HG03457 (cell line): ENCODE results near the gene CSTF1.

Experiments
- ATAC-seq: cut with Tn5 transposase; IDR thresholded peaks from one replicate; pipeline ENCODE4 v1.9.1; 2021; ENCODE audit warnings: moderate number of reproducible peaks; ENCODE audit not compliant: unreplicated experiment

The CSTF1 gene

GRCh38 chr20:56426926-56427325 lies 34.5 kb downstream of the CSTF1 start:
- ATAC-seq: no peak

- no peak for ATAC-seq
Measured at GRCh38 chr20:56427797-56428196, 35.4 kb downstream of the CSTF1 start.

DNA sequence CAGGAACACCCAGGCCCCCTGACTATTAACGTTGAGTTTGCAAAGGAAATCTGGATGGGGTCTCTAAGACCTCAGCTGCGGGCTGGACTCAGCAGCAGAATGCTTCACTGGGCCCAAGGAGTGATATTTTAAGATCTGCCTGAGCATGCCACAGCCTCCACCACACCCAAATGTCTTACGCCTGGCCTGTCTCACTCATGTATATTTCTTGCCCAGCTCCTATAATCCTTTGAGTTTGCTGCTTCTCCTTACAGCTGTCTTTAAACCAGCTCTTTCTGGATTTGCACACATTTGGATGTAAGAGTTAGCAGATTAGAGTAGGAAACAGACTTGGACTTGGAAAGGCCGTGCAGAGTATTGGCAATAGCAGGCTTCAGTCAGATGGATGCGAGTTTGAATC lies 36.0 kb downstream of the CSTF1 start:
- no peak for ATAC-seq

GRCh38 chr20:56428881-56429280 lies 36.4 kb downstream of the CSTF1 start:
- no peak for ATAC-seq

DNA sequence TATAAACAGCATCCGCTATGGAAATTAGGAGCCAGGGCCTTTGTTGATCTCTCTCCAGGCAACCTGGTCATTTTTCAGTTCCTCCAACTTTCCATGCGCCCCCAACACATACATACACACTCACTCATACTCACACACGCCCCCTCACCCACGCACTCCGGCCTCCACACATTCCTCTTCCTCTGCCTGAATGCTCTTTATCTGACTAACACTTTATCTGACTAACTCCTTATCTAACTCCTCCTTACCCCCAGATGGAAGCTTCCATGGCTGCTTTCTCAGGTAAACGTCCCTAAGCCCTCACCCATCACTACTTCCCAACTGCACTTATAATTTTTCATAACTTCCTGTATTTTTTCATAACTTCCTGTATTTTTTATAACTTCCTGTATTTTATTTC lies 37.1 kb downstream of the CSTF1 start:
- no peak for ATAC-seq

DNA sequence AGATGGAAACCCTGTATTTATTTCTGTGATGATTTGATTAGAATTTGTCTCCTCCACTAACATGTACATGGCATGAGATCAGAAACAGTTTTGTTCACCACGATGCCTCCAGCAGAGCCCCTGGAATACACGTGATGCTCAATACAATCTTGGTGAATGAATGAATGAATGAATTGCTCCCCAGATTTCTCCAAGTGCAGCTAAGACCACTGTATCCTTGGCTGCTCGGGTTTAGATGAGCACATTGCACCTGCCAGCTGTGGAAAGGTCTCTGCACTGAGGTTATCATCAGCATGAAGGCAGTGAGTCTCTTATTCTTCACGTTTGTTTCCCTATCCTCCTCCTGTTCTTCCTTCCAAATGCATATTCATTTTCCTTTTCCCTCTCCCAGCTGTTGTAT lies 37.5 kb downstream of the CSTF1 start:
- ATAC-seq: no peak

DNA sequence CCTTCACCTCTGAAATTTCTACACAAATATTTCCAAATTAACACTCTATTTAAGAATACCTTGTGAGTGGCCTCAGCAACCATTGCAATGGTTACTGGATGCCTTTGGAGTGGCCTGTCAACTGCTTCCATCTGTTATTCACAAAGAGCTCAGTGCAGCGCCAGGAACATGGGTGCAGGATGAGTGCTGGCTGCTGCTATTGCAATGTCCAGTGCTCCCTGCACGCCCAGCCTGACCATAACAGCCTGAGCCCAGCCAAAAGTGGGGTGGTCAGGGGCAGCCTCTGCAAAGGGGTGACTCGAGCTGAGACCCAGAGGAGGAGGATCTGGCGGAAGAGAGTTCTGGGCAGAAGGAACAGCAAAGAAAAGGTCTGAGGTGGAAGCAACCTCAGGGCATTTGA lies 38.0 kb downstream of the CSTF1 start:
- ATAC-seq: no peak

GRCh38 chr20:56430957-56431356 lies 38.5 kb downstream of the CSTF1 start:
- ATAC-seq: no peak

GRCh38 chr20:56431471-56431870 lies 39.0 kb downstream of the CSTF1 start:
- no peak for ATAC-seq

- ATAC-seq: no peak
Measured at GRCh38 chr20:56433221-56433879, 40.9 kb downstream of the CSTF1 start.

DNA sequence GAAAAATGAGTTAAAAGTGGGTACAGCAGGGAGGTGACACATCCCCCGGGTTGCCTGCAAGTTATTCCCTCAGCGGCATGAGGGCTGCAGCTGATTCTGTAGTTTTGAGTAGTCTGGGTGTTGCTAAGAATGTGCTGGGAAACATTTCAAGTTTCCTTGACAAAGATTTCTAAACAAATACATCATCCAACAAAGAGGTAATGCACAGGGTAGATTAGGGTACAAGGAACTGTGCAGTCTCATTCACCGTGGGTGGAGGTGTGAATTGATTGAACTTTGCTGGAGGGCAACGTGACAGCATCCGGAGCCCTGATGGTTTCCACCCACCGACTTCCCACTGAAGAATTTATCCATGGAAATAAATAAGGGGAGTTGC lies 41.4 kb downstream of the CSTF1 start:
- no peak for ATAC-seq

GRCh38 chr20:56437196-56437960 lies 44.9 kb downstream of the CSTF1 start:
- no peak for ATAC-seq

DNA sequence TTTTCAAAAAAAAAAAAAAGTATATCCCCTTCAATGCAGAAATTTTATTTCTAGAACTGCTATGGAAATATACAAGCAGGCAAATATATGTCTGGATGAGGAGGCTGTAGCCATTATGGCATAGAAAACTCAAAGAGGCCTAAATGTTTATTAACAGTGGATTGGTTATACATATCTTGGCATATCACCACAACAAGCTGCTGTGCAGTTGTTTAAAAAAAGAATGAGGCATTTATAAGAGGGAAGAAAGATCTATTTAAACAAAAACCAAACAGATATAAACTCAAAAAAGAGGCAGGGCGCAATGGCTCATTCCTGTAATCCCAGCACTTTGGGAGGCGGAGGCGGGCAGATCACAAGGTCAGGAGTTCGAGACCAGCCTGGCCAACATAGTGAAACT lies 45.8 kb downstream of the CSTF1 start:
- no peak for ATAC-seq

DNA sequence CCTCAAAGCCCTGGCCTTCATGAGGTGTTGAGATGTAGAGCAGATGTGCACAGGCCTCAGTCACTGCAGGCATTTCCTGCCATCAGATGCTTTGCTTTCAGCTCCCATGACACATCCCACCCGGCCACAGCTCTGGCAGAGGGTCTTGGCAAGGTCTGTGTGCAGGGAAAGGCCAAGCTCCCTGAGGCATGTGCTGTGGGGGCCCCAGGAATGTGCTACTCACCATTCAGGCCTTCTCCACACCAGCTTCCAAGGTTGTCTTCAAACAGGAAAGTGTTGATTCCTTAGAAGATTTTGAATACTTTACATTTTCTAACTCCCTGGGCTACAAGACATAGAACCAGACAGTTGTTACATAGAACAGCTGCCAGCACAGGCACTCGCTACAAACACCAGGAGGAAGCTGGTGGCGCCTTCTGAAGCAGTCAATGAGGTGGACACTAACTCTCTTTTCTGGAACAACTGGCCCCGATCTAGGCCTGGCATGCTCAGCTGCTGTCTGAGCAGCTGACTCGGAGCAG lies 47.4 kb downstream of the CSTF1 start:
- no peak for ATAC-seq

DNA sequence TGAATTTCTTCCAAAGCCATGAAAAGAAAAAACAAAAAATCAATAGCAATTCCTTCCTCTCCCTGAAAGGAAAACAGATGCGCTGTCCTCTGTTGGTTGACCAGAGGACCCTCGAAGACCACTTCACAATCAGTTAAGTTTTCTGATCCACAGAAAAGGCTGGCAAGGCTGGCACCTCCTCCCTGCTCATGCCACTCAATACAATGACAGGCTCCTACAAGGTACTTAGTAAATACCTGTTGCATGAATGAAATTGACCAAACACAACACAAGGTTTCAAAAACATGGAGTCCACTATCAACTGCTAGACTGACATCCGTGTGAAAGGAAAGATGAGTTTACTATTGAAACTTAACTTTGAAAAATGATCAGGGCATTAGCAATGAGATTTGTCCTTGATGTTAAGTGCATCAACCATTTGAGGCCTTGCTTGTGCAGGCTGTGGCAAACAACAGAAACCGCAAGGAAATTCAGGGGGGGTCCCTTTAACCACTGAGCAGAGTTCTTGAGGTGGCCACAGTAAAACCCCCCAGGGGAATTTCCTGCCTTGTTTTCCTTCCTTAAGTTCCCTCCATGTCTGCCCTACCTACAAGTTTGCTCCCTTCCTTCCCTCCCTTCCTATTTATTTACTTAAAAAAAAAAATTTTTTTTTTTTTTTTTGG lies 48.0 kb downstream of the CSTF1 start:
- peak; percentile 66 for ATAC-seq

DNA sequence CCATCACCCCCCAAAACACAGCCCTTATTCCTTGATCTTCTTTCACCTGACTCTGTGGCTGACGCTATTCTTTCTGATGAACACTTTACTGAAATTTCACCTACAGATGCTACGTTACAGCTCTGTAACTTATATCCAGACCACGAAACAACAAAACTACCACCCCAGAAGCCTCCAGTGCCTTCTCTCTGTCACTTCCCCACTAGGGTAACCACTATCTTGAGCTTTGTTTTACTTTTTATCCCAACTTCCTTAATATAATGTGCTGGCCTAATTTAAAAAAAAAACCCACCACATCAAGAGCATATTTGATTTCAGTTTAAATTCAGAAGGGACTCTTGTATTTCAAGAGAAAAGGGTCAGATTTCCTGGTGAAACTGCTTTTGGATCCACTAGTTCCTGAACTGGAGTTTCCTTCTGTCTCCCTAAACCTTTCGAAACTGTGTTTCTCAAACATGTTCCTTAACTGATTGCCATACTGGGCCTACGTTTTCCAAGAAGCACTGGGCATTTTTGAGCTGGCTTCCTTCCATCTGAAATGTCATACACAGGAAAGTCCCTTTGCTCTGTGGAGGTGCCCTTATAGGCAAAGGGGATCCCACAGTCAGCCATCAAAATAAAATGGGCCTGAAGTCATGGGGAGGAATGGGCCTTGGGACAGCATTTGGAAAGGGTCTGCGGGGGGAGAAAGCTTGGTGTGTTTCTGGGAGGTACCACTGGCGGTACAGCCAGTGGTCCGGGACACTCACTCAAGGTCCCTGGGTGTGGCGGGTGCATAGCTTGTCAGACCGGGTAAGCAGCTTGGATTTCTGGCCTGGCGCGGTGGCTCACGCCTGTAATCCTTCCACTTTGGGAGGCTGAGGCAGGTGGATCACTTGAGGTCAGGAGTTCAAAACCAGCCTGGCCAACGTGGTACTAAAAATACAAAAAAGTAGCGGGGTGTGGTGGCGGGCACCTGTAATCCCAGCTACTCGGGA lies 50.2 kb downstream of the CSTF1 start:
- ATAC-seq: no peak

DNA sequence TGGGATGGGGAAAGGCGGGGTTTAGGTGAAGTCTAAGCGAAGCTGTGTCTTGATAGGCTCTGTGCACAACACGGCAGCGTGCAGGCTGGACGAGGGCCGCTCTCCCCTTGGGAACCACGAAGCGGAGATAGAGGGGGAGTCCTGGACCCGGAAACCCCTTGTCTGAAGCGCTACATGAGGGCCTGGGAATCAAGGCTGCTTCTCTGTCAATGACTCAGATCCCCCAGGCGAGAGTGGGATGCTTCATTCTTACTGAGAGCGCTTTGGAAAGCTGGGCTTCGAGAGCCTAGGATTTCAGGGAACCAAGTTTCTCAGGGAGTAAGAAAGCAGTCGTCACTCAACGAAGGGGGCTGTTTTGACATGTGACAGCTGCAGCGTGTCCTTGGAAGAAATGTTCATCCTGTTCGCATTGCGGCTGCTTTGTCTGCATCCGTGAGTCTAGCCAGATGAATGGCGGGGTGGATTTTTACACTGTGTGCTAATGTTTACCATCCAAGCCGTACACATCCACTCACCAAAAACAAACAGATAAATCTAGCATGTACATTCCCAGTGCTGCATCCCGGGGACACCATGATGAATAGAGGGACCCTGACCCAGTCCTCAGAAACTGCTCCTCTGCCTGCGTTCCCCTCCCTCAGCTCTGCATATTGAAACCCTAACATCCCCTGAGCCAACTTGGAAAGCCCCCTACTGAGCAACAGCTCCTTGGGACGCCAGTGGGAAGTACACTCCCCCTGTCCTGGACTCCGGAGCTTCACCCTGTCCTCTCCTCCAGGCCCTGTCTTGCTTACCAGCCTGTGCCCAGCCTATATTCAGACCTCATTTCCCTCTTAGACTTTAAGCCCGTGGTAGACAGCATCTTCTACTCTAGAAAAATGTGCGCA lies 51.5 kb downstream of the CSTF1 start:
- no peak for ATAC-seq

DNA sequence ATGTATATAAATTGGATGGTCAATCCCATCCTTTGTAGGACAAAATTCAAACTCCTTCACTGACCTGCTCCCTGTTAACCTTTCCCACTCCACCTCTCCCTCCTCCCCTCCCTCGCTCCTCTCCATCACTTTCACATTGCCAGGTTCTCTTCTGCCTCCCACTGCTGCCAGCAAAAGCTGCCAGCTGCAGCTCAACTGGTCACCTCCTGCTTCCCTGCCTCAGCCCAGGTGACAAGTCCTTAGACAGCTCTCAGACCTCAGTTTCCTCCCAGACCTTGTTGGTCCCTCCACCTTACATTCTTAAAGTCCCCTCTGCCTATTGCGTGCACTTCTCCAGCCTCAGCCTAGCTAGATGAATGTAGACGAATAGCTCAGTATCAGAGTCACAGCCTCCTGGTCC lies 52.7 kb downstream of the CSTF1 start:
- no peak for ATAC-seq

- ATAC-seq: no peak
Measured at GRCh38 chr20:56445540-56445939, 53.1 kb downstream of the CSTF1 start.

DNA sequence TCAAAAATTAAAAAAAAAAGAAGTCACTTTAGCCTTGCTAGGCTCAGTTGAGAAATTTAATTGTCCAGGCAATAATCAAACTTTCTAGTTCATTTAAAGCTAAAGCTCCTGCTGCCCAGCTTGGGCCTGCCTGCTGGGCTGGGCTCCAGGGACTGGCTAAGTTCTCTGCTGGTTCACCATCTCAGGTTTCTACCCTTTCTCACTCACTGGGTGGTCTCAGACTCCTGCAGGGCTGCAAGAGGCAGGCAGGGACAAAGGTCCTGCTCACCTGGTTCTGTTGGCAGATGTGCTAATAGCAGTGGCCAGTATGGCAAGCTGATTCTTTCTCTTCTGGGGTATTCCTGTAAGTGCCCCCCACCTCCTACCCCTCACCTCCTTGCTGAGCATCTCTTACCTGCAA lies 54.8 kb downstream of the CSTF1 start:
- ATAC-seq: no peak
